IPS DF 4.7 (cell line): Measurements from ENCODE around the gene GRIK3.
"Not testable (repeated sequence)": the region's sequence is repeated elsewhere in the genome, so short reads cannot be mapped to it uniquely, and the experiment has no call there.

ENCODE experiments used
- DNase-seq: peaks from one replicate; pipeline ENCODE4 v3.0.0-alpha.2; 2013; ENCODE audit warnings: low spot score; ENCODE audit errors: extremely low read depth

Gene GRIK3

GRCh38 chr1:36769886-36770830, 264.2 kb downstream of the GRIK3 start:
- no peak for DNase-seq

- DNase-seq = no peak
Observed at GRCh38 chr1:36768486-36769178, 265.7 kb downstream of the GRIK3 start.

- DNase-seq = not testable (repeated sequence)
Observed at GRCh38 chr1:36767429-36767828, 266.9 kb downstream of the GRIK3 start.

- DNase-seq = no peak
Observed at GRCh38 chr1:36766481-36766880, 267.8 kb downstream of the GRIK3 start.

- no peak for DNase-seq
Observed at GRCh38 chr1:36765785-36766300, 268.5 kb downstream of the GRIK3 start.

GRCh38 chr1:36764798-36765197, 269.5 kb downstream of the GRIK3 start:
- DNase-seq = no peak

GRCh38 chr1:36763771-36764170, 270.5 kb downstream of the GRIK3 start:
- no peak for DNase-seq

GRCh38 chr1:36762174-36762573, 272.1 kb downstream of the GRIK3 start:
- no peak for DNase-seq

GRCh38 chr1:36761113-36761512, 273.2 kb downstream of the GRIK3 start:
- DNase-seq = no peak

GRCh38 chr1:36760081-36760480, 274.2 kb downstream of the GRIK3 start:
- DNase-seq = no peak

GRCh38 chr1:36759355-36759754, 275.0 kb downstream of the GRIK3 start:
- DNase-seq = no peak

GRCh38 chr1:36755303-36756230, 278.7 kb downstream of the GRIK3 start:
- no peak for DNase-seq

GRCh38 chr1:36754366-36754765, 279.9 kb downstream of the GRIK3 start:
- no peak for DNase-seq

GRCh38 chr1:36753451-36753850, 280.9 kb downstream of the GRIK3 start:
- no peak for DNase-seq

GRCh38 chr1:36752891-36753361, 281.4 kb downstream of the GRIK3 start:
- no peak for DNase-seq

GRCh38 chr1:36752431-36752830, 281.9 kb downstream of the GRIK3 start:
- DNase-seq = no peak

- no peak for DNase-seq
Observed at GRCh38 chr1:36751525-36751924, 282.8 kb downstream of the GRIK3 start.

GRCh38 chr1:36748466-36748865, 285.8 kb downstream of the GRIK3 start:
- no peak for DNase-seq
